SK-N-MC (cell line): ENCODE measurements around the gene TBL1Y.
"Not testable (repeated sequence)": the region's sequence is repeated elsewhere in the genome, so short reads cannot be mapped to it uniquely, and the experiment has no call there.

Source experiments
- DNase-seq: peaks from one replicate; pipeline ENCODE4 v3.0.0-alpha.2; 2011; ENCODE audit warnings: low read depth, low spot score
- H3K27ac ChIP-seq: fragments of 200-600 bp; sonication (generic); 2 replicates; pipeline ENCODE4 v1.5.1; 2016; ENCODE audit warnings: mixed run types
- H3K36me3 ChIP-seq: fragments of 200-600 bp; sonication (generic); 2 replicates; pipeline ENCODE4 v1.6.1; 2017; ENCODE audit warnings: antibody characterized with exemption, low read length, mixed read lengths; ENCODE audit not compliant: insufficient read depth
- H3K4me3 ChIP-seq: fragments of 200-600 bp; sonication (generic); 2 replicates; pipeline ENCODE4 v1.5.1; 2016
- H3K9ac ChIP-seq: fragments of 200-600 bp; sonication (generic); 2 replicates; pipeline ENCODE4 v1.8.0; 2017; ENCODE audit warnings: mixed run types, mixed read lengths; ENCODE audit not compliant: insufficient read length
- H3K9me3 ChIP-seq: fragments of 200-600 bp; sonication (generic); 2 replicates; pipeline ENCODE4 v1.6.1; 2017; ENCODE audit warnings: low read depth, mild to moderate bottlenecking, antibody characterized with exemption, low read length, moderate library complexity, mixed read lengths
- EZH2 ChIP-seq: fragments of 200-600 bp; sonication (generic); IDR thresholded peaks from one replicate; pipeline ENCODE4 v1.6.1; 2017; ENCODE audit warnings: antibody characterized with exemption
- FOXP2 ChIP-seq: optimal IDR thresholded peaks from 2 replicates; pipeline ENCODE3; 2011; ENCODE audit warnings: mild to moderate bottlenecking, moderate library complexity; ENCODE audit not compliant: insufficient read depth; ENCODE audit errors: extremely low read length, control extremely low read depth
- POLR2AphosphoS5 ChIP-seq: IDR thresholded peaks from 2 replicates; pipeline ENCODE4 v1.6.1; 2012; ENCODE audit warnings: mild to moderate bottlenecking, low read depth, low read length, borderline replicate concordance

The TBL1Y gene

GRCh38 chrY:7013051-7013450 lies 102.6 kb downstream of the TBL1Y start:
- Histone ChIP-seq H3K36me3 (no peaks in the 10 kb centered on the region), H3K4me3 (no peak overlapping the region), H3K27ac (no peak overlapping the region), H3K9me3 (no peaks in the 10 kb centered on the region), H3K9ac (no peak overlapping the region)
- DNase-seq: no peak
- TF ChIP-seq EZH2 (no peak), FOXP2 (no peak), POLR2AphosphoS5 (no peak)

DNA sequence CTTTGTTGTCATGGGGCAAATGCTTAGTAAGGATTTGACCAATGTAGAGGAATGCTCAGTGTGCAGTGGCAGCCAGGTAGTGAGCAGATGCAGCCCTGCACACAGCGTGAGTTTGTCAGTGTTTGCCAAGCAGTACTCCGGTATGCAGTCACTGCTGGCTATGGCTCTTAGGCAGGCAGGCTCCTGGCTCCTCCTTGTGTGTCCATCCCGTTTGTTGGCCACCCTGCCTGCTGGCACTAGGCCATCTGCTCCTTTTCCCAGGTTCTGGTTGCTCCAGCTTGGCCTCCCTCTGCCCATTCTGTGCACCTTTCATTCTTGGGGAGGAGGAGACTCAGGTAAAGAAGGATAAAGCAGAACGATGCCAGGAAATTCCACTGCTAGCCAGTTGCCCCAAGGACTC lies 106.0 kb downstream of the TBL1Y start:
- no peaks in the 10 kb centered on the region for H3K36me3 ChIP-seq
- H3K9ac ChIP-seq: no peak overlapping the region
- no peak overlapping the region for H3K27ac ChIP-seq
- no peaks in the 10 kb centered on the region for H3K9me3 ChIP-seq
- no peak for TF ChIP-seq FOXP2
- DNase-seq: no peak
- H3K4me3 ChIP-seq: no peak overlapping the region

- Histone ChIP-seq H3K36me3 (no peaks in the 10 kb centered on the region), H3K9me3 (no peaks in the 10 kb centered on the region), H3K9ac (no peak overlapping the region), H3K4me3 (no peak overlapping the region), H3K27ac (no peak overlapping the region)
- TF ChIP-seq EZH2: no peak
- no peak for TF ChIP-seq POLR2AphosphoS5
- no peak for TF ChIP-seq FOXP2
- no peak for DNase-seq
Observed at GRCh38 chrY:7017244-7018080, 107.0 kb downstream of the TBL1Y start.

DNA sequence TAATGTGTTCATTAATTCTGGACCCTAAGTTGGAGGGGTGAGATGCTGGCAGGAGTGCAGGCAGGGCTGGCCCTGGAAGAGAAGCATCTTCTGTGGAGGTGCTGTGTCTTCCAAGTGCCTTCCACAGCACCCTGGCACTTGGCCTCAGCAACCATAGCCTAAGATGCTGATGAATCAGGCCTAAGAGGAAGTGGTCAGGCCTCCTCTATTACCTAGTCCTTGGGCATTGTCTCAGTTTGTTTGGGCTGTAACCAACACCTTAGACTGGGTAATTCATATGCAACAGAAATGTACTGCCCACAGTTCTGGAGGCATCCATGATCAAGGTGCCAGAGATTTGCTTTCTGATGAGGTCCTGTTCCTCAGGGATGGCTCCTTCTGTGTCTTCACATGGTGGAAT lies 128.5 kb downstream of the TBL1Y start:
- no peak overlapping the region for H3K27ac ChIP-seq
- H3K36me3 ChIP-seq: no peaks in the 10 kb centered on the region
- H3K9ac ChIP-seq: no peak overlapping the region
- no peak for TF ChIP-seq POLR2AphosphoS5
- no peak overlapping the region for H3K4me3 ChIP-seq
- H3K9me3 ChIP-seq: no peaks in the 10 kb centered on the region
- DNase-seq: no peak

DNA sequence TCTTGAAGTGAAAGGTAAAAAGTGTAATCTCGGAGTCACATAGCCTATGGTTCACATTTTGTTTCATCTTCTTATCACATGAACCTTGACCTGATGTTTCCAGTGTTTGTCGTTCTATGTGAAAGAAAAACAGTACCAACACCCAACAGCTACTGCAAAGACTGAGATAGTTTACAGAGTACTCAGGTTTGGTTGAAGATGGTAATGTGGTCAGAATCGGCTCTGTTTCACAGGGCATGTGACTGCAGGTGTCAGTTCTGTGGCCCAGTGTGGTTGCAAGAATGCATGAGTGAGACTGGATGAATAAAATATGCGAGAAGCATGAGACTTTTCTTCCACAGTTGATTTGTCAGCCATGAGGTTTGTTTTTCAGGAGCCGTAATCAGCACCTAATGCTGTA lies 130.2 kb downstream of the TBL1Y start:
- no peak overlapping the region for H3K27ac ChIP-seq
- TF ChIP-seq POLR2AphosphoS5: no peak
- no peak for TF ChIP-seq EZH2
- TF ChIP-seq FOXP2: no peak
- DNase-seq: no peak

DNA sequence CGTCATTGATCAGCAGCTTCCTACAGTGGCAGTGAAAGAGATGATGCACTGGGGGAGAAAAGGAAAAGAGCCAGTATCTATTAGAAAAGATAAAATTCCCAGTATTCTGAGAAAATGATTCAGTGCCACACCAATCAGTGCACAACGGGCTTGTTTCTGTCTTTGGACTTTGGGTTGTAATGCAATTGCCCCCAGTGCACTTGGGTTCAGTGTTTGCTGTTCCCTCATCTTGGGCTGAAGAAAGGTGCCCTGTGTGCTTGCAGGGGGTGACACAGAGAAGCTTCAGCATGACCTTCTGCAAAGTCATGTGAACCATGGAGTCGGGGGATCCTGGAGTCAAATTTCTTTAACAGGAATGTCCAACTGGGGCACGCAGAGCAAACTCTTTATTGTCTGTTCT lies 131.5 kb downstream of the TBL1Y start:
- DNase-seq: no peak
- H3K9me3 ChIP-seq: no peaks in the 10 kb centered on the region
- no peaks in the 10 kb centered on the region for H3K36me3 ChIP-seq
- TF ChIP-seq EZH2: no peak
- H3K4me3 ChIP-seq: no peak overlapping the region
- no peak overlapping the region for H3K9ac ChIP-seq
- H3K27ac ChIP-seq: no peak overlapping the region

More for the DNA sequence above, 130.2 kb downstream of the TBL1Y start:
- H3K9ac ChIP-seq: no peak overlapping the region
- H3K4me3 ChIP-seq: no peak overlapping the region
- H3K36me3 ChIP-seq: no peaks in the 10 kb centered on the region
- H3K9me3 ChIP-seq: no peaks in the 10 kb centered on the region

DNA sequence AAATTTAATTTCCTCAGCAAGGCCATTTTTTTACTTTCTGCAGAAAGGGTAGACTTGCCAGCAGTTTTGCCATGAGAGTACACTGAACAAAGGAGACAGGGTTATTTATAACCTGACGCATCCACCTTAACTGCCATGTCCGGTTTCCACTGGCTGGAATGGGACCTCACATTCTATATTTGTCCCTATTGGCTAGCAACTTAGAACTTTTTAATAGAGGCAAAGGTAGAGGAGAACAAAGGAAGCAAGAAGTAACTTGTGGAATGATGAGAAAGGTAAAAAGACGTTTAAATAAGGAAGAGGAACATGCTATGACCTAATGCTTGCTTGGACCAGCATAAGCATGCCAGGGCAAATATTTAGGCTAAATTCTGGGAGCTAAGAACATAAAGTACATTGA lies 142.0 kb downstream of the TBL1Y start:
- H3K9me3 ChIP-seq, H3K27ac ChIP-seq, H3K36me3 ChIP-seq: not testable (repeated sequence)

GRCh38 chrY:7056886-7057285 lies 146.4 kb downstream of the TBL1Y start:
- Histone ChIP-seq H3K9me3 (no peaks in the 10 kb centered on the region), H3K9ac (no peak overlapping the region), H3K36me3 (no peaks in the 10 kb centered on the region), H3K4me3 (no peak overlapping the region), H3K27ac (no peak overlapping the region)
- no peak for DNase-seq
- TF ChIP-seq EZH2 (no peak), FOXP2 (no peak), POLR2AphosphoS5 (no peak)

More for the DNA sequence above, 142.0 kb downstream of the TBL1Y start:
- H3K4me3 ChIP-seq, DNase-seq, H3K9ac ChIP-seq: not testable (repeated sequence)

DNA sequence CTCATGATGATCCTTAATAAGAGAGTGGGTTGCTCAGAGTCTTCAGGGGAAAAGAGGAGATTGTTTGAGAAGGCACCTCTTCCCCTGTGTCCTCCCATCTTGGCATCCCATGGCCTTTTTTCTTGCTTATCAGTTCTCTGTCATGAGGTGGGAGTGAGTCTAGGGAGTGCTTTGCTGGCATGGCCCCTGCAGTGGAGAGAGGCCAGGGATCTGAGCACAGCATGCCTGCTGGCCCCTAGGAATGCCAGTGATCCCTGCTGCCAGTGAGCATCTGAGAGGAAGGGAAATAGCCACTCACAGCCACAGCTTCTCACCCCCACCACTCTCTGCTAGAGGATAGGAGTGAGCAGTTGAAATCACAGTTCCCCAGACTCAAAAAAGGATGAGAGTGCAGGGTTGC lies 168.2 kb downstream of the TBL1Y start:
- Histone ChIP-seq H3K9me3 (no peaks in the 10 kb centered on the region), H3K27ac (no peak overlapping the region), H3K9ac (no peak overlapping the region), H3K36me3 (no peaks in the 10 kb centered on the region), H3K4me3 (no peak overlapping the region)
- no peak for DNase-seq
- TF ChIP-seq FOXP2: no peak
- TF ChIP-seq EZH2: no peak
- TF ChIP-seq POLR2AphosphoS5: no peak

DNA sequence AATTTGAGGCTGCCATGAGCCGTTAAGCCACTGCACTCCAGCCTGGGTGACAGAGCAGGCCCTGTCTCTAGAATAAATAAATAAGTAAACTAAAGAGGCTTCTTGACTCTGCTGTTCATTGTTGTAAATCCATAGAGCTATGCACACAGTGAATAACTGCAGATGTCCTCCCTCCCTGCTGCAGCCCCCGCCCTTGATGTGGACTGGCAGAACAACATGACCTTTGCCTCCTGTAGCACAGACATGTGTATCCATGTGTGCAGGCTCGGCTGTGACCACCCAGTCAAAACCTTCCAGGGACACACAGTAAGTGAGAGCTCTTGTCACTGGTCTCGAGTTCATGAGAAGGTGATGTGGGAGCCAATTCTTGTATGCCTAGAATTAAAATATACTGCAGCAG lies 170.1 kb downstream of the TBL1Y start:
- not testable (repeated sequence) for H3K36me3 ChIP-seq, H3K4me3 ChIP-seq, H3K9me3 ChIP-seq, DNase-seq, H3K27ac ChIP-seq, H3K9ac ChIP-seq
